ENCODE data around the gene TFEB.
A peak's percentile ranks its signal among the peaks of the same experiment; 100 is the strongest.

TFEB gene

GRCh38 chr6:41648070-41648585 lies 87.3 kb downstream of the TFEB start:
- DNase-seq = no peak

- DNase-seq = no peak
Observed at GRCh38 chr6:41647061-41647511, 88.3 kb downstream of the TFEB start.

- DNase-seq = no peak
Observed at GRCh38 chr6:41646026-41646795, 89.2 kb downstream of the TFEB start.

GRCh38 chr6:41645007-41645618 lies 90.3 kb downstream of the TFEB start:
- DNase-seq = no peak

GRCh38 chr6:41644297-41644879 lies 91.0 kb downstream of the TFEB start:
- DNase-seq = no peak

- DNase-seq = no peak
Observed at GRCh38 chr6:41643899-41644269, 91.5 kb downstream of the TFEB start.

- DNase-seq = no peak
Observed at GRCh38 chr6:41642960-41643898, 92.2 kb downstream of the TFEB start.

- DNase-seq = no peak
Observed at GRCh38 chr6:41642090-41642959, 93.1 kb downstream of the TFEB start.

- DNase-seq = no peak
Observed at GRCh38 chr6:41641352-41641925, 94.0 kb downstream of the TFEB start.

- DNase-seq = no peak
Observed at GRCh38 chr6:41640426-41640825, 95.0 kb downstream of the TFEB start.

- no peak for DNase-seq
Observed at GRCh38 chr6:41639809-41640371, 95.5 kb downstream of the TFEB start.

- DNase-seq = no peak
Observed at GRCh38 chr6:41638935-41639808, 96.2 kb downstream of the TFEB start.

- DNase-seq = no peak
Observed at GRCh38 chr6:41638002-41638934, 97.1 kb downstream of the TFEB start, which contains the start of gene MDFI. TSS of gene MDFI (plus strand) at chr6:41638468. CDS start at chr6:41638750, 282 bp downstream.

- no peak for DNase-seq
Observed at GRCh38 chr6:41637194-41638001, 98.0 kb downstream of the TFEB start.

GRCh38 chr6:41636833-41637193 lies 98.6 kb downstream of the TFEB start:
- no peak for DNase-seq

GRCh38 chr6:41635365-41635764 lies 100.0 kb downstream of the TFEB start:
- DNase-seq = no peak

GRCh38 chr6:41634657-41635056 lies 100.8 kb downstream of the TFEB start:
- DNase-seq = peak; percentile 14
